ENCODE data around the gene NGB.

NGB gene

GRCh38 chr14:77303417-77304156, 32.6 kb upstream of the NGB start:
- H3K9ac ChIP-seq (ENCODE audit: insufficient read length): no peak overlapping the region
- TF ChIP-seq POLR2AphosphoS5 (IDR thresholded peaks at IDR 0.05; ENCODE audit: borderline replicate concordance, low read depth, low read length) (no peak), EZH2 (IDR thresholded peaks at IDR 0.05) (no peak), FOXP2 (optimal IDR thresholded peaks at IDR 0.05; ENCODE audit: control extremely low read depth, extremely low read length, insufficient read depth) (no peak)
- DNase-seq (ENCODE audit: low read depth, low spot score): no peak
- H3K4me3 ChIP-seq: no peak overlapping the region
- no peak overlapping the region for H3K27ac ChIP-seq
- H3K9me3 ChIP-seq (ENCODE audit: low read depth, low read length): no peaks in the 10 kb centered on the region
- no peaks in the 10 kb centered on the region; the same call in 1 of the 2 replicates for H3K36me3 ChIP-seq (ENCODE audit: insufficient read depth, low read length)

GRCh38 chr14:77302926-77303325, 31.9 kb upstream of the NGB start:
- no peak for TF ChIP-seq POLR2AphosphoS5 (IDR thresholded peaks at IDR 0.05; ENCODE audit: borderline replicate concordance, low read depth, low read length)
- no peak for TF ChIP-seq FOXP2 (optimal IDR thresholded peaks at IDR 0.05; ENCODE audit: control extremely low read depth, extremely low read length, insufficient read depth)
- no peak for TF ChIP-seq EZH2 (IDR thresholded peaks at IDR 0.05)
- no peaks in the 10 kb centered on the region for H3K9me3 ChIP-seq (ENCODE audit: low read depth, low read length)
- H3K36me3 ChIP-seq (ENCODE audit: insufficient read depth, low read length): no peaks in the 10 kb centered on the region; the same call in 1 of the 2 replicates
- H3K9ac ChIP-seq (ENCODE audit: insufficient read length): no peak overlapping the region
- no peak overlapping the region for H3K27ac ChIP-seq
- DNase-seq (ENCODE audit: low read depth, low spot score): no peak
- H3K4me3 ChIP-seq: no peak overlapping the region

GRCh38 chr14:77301103-77301502, 30.1 kb upstream of the NGB start:
- H3K36me3 ChIP-seq (ENCODE audit: insufficient read depth, low read length): no peaks in the 10 kb centered on the region; the same call in none of the 2 replicates
- no peak for TF ChIP-seq FOXP2 (optimal IDR thresholded peaks at IDR 0.05; ENCODE audit: control extremely low read depth, extremely low read length, insufficient read depth)
- no peak for TF ChIP-seq POLR2AphosphoS5 (IDR thresholded peaks at IDR 0.05; ENCODE audit: borderline replicate concordance, low read depth, low read length)
- TF ChIP-seq EZH2 (IDR thresholded peaks at IDR 0.05): no peak
- no peak overlapping the region for H3K27ac ChIP-seq
- no peaks in the 10 kb centered on the region for H3K9me3 ChIP-seq (ENCODE audit: low read depth, low read length)
- no peak overlapping the region for H3K9ac ChIP-seq (ENCODE audit: insufficient read length)
- no peak for DNase-seq (ENCODE audit: low read depth, low spot score)
- H3K4me3 ChIP-seq: no peak overlapping the region

DNA sequence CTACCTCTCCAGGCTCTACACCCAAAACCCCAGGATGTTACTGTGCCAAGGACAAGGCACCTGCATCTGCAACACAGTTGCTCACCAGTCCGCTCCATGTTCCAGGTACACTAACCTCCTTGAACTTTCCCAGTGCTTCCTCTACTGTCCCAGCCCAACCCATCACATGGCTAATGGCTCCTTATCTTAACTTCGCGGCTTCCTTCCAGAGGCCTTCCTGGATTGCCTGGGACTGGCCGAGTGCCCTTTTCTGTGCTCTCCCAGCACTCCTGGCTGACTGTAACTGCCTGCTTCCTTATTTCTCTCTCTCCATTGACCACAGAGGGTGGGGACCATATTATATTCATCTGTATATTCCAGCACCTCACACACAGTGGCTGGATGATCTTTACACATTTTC, 28.8 kb upstream of the NGB start:
- Histone ChIP-seq H3K27ac (no peak overlapping the region), H3K9me3 (ENCODE audit: low read depth, low read length) (no peaks in the 10 kb centered on the region), H3K4me3 (no peak overlapping the region), H3K9ac (ENCODE audit: insufficient read length) (no peak overlapping the region), H3K36me3 (ENCODE audit: insufficient read depth, low read length) (no peaks in the 10 kb centered on the region; the same call in none of the 2 replicates)
- DNase-seq (ENCODE audit: low read depth, low spot score): no peak
- TF ChIP-seq EZH2 (IDR thresholded peaks at IDR 0.05) (no peak), POLR2AphosphoS5 (IDR thresholded peaks at IDR 0.05; ENCODE audit: borderline replicate concordance, low read depth, low read length) (no peak), FOXP2 (optimal IDR thresholded peaks at IDR 0.05; ENCODE audit: control extremely low read depth, extremely low read length, insufficient read depth) (no peak)

DNA sequence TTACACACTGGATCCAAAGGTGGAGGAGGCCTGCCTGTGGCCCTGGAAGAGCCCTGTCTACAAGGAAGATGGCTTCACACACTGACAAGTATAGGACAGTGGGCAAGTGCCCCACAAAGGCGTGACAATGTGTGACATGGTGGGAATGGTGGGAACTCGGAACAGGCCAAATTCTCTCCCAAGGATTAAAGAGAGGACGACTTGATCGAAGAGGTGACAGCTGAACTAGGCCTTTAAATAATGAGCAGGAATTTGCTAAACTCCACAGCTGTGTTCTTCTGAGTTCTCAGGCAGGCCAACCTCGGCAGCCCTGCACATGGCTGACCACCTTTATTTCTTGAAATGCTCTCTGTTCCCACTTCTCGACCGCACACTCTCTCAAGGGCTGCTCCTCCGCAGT, 25.9 kb upstream of the NGB start:
- Histone ChIP-seq H3K4me3 (no peak overlapping the region), H3K27ac (no peak overlapping the region), H3K9me3 (ENCODE audit: low read depth, low read length) (no peaks in the 10 kb centered on the region), H3K36me3 (ENCODE audit: insufficient read depth, low read length) (no peaks in the 10 kb centered on the region; the same call in none of the 2 replicates), H3K9ac (ENCODE audit: insufficient read length) (no peak overlapping the region)
- TF ChIP-seq POLR2AphosphoS5 (IDR thresholded peaks at IDR 0.05; ENCODE audit: borderline replicate concordance, low read depth, low read length): no peak
- TF ChIP-seq FOXP2 (optimal IDR thresholded peaks at IDR 0.05; ENCODE audit: control extremely low read depth, extremely low read length, insufficient read depth): no peak
- TF ChIP-seq EZH2 (IDR thresholded peaks at IDR 0.05): no peak
- DNase-seq (ENCODE audit: low read depth, low spot score): no peak

- Histone ChIP-seq H3K36me3 (ENCODE audit: insufficient read depth, low read length) (no peaks in the 10 kb centered on the region; the same call in none of the 2 replicates), H3K9me3 (ENCODE audit: low read depth, low read length) (no peaks in the 10 kb centered on the region), H3K27ac (no peak overlapping the region), H3K9ac (ENCODE audit: insufficient read length) (no peak overlapping the region), H3K4me3 (no peak overlapping the region)
- TF ChIP-seq EZH2 (IDR thresholded peaks at IDR 0.05) (no peak), FOXP2 (optimal IDR thresholded peaks at IDR 0.05; ENCODE audit: control extremely low read depth, extremely low read length, insufficient read depth) (no peak), POLR2AphosphoS5 (IDR thresholded peaks at IDR 0.05; ENCODE audit: borderline replicate concordance, low read depth, low read length) (no peak)
- DNase-seq (ENCODE audit: low read depth, low spot score): no peak
These were observed 25.1 kb upstream of the NGB start for GRCh38 chr14:77296155-77296554.

GRCh38 chr14:77290705-77291104, 19.7 kb upstream of the NGB start:
- TF ChIP-seq FOXP2 (optimal IDR thresholded peaks at IDR 0.05; ENCODE audit: control extremely low read depth, extremely low read length, insufficient read depth) (no peak), POLR2AphosphoS5 (IDR thresholded peaks at IDR 0.05; ENCODE audit: borderline replicate concordance, low read depth, low read length) (no peak), EZH2 (IDR thresholded peaks at IDR 0.05) (no peak)
- no peak overlapping the region for H3K27ac ChIP-seq
- DNase-seq (ENCODE audit: low read depth, low spot score): no peak
- H3K9ac ChIP-seq (ENCODE audit: insufficient read length): no peak overlapping the region
- H3K9me3 ChIP-seq (ENCODE audit: low read depth, low read length): no peaks in the 10 kb centered on the region
- H3K36me3 ChIP-seq (ENCODE audit: insufficient read depth, low read length): peaks cover 3% of the 10 kb centered on the region; the same call in 1 of the 2 replicates
- H3K4me3 ChIP-seq: no peak overlapping the region

DNA sequence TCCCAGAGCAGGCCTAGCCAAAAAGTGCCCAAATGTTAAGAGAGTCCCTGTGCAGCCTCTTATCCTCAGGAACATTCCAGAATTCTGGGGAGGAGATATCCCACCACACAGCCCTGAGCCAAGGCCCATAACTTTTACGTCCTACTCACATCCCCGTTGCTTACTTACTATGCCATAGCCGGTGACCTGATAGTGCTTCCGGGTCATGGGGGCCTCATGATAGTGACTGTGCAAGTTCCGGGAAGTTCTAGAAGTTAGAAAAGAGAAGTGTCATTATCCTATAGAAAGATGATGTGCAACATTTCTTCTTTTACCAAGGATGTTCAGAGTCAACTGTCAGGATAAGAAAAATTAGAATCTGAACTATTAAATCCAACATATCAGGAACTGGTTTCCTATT, 15.6 kb upstream of the NGB start:
- no peak overlapping the region for H3K9ac ChIP-seq (ENCODE audit: insufficient read length)
- no peaks in the 10 kb centered on the region for H3K9me3 ChIP-seq (ENCODE audit: low read depth, low read length)
- peaks cover 15% of the 10 kb centered on the region; the same call in 1 of the 2 replicates for H3K36me3 ChIP-seq (ENCODE audit: insufficient read depth, low read length)
- no peak overlapping the region for H3K27ac ChIP-seq
- DNase-seq (ENCODE audit: low read depth, low spot score): no peak
- no peak overlapping the region for H3K4me3 ChIP-seq
- TF ChIP-seq FOXP2 (optimal IDR thresholded peaks at IDR 0.05; ENCODE audit: control extremely low read depth, extremely low read length, insufficient read depth) (no peak), EZH2 (IDR thresholded peaks at IDR 0.05) (no peak), POLR2AphosphoS5 (IDR thresholded peaks at IDR 0.05; ENCODE audit: borderline replicate concordance, low read depth, low read length) (no peak)

Data from SK-N-MC (cell line).